Lower leg skin (tissue), 3 donors: ENCODE data around the gene OPA3.

ENCODE experiments used
- CTCF ChIP-seq, 3 donors: fragments of 450-650 bp; IDR thresholded peaks; one replicate each; pipeline ENCODE4 v1.5.1; 2016; ENCODE audit warnings: antibody characterized with exemption in 3 of 3, mild to moderate bottlenecking in 3 of 3, moderate library complexity in 2 of 3
- POLR2A ChIP-seq, 2 donors: fragments of 450-650 bp; IDR thresholded peaks; one replicate each; pipeline ENCODE4 v1.6.1; 2016 to 2017; ENCODE audit warnings: antibody characterized with exemption in 2 of 2, mild to moderate bottlenecking in 1 of 2, moderate library complexity in 1 of 2

DNA sequence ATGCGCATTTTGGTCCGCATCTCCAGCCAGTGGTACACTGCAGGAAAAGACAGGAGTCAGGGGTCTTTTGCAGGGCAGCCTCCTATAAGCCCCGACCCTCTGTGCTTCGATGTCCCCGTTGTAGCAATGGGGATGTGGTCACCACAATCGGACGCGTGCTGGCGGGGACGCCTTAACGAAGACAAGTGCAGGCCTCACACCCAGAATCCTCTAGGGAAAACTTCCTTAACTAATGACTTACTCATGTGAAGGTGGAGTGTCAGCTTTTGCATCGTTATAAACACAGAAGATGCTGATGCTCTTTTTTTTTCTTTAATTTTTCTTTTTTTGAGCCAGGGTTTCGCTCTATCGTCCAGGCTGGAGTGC, 55.2 kb downstream of the OPA3 start:
- TF ChIP-seq POLR2A (IDR thresholded peaks at IDR 0.05) (no peak), CTCF (IDR thresholded peaks at IDR 0.05) (no peak)
